H1 (cell line): ENCODE results near the gene CCNYL1. TPM values are rescaled to one million over a fixed set of nuclear protein-coding genes. Genes with fewer than 3 reads are reported as not detected.

Source experiments
- CBX5 ChIP-seq: fragments of 300-800, 300-1000 bp; sonication (generic); IDR thresholded peaks from 2 replicates; pipeline ENCODE4 v1.7.1; 2016; ENCODE audit warnings: antibody characterized with exemption, low read length, low read depth
- CEBPB ChIP-seq: IDR thresholded peaks from 2 replicates; pipeline ENCODE4 v1.6.1; 2012; ENCODE audit warnings: low read depth, low read length
- E2F6 ChIP-seq: IDR thresholded peaks from 2 replicates; pipeline ENCODE4 v1.6.1; 2012; ENCODE audit warnings: inconsistent platforms
- EP300 ChIP-seq, 2 experiments: IDR thresholded peaks; 1 replicate in 1 of 2; 2 replicates in 1 of 2; pipeline ENCODE4 v1.6.1; 2011 to 2012; ENCODE audit warnings: low read depth in 2 of 2, low read length in 2 of 2, mild to moderate bottlenecking in 2 of 2, borderline replicate concordance in 1 of 2, inconsistent platforms in 1 of 2, moderate library complexity in 1 of 2
- GABPA ChIP-seq: IDR thresholded peaks from 2 replicates; pipeline ENCODE4 v1.6.1; 2011; ENCODE audit warnings: mild to moderate bottlenecking, low read length, moderate library complexity, borderline replicate concordance; ENCODE audit not compliant: insufficient read depth
- RBBP5 ChIP-seq: IDR thresholded peaks from 2 replicates; pipeline ENCODE4 v1.7.1; 2012; ENCODE audit warnings: low read depth, mild to moderate bottlenecking, inconsistent platforms, low read length, moderate library complexity, borderline replicate concordance
- SP2 ChIP-seq: IDR thresholded peaks from 2 replicates; pipeline ENCODE4 v1.6.1; 2012; ENCODE audit warnings: mild to moderate bottlenecking, low read length, inconsistent platforms
- TAF1 ChIP-seq: IDR thresholded peaks from 2 replicates; pipeline ENCODE4 v1.6.1; 2011; ENCODE audit warnings: mild to moderate bottlenecking, low read depth, low read length
- polyA plus RNA-seq, 7 experiments: library from polyadenylated mRNA; depleted of rRNA in 3 of 7; stranded (reverse) in 5 of 7; unstranded in 2 of 7; fragments of >200 nt in 5 of 7; fragments of 200-250 nt in 2 of 7; gene quantifications; 1 replicate in 5 of 7; 2 replicates in 1 of 7; 4 replicates in 1 of 7; pipeline versions ENCODE4 v1.2.1 to v1.2.3, GENCODE V29; 2011 to 2013; ENCODE audit warnings: missing spikeins in 2 of 7, mixed read lengths in 2 of 7
- total RNA-seq: library from RNA; stranded (reverse); fragmentation: NEBNext Ultra II Directional; extraction: Animal tissue kit (Norgen Biotek cat#: 25700); gene quantifications from 2 replicates; pipeline ENCODE4 v1.2.1, GENCODE V29; 2021

The CCNYL1 gene
- total and polyA plus RNA-seq, 2 of the 8 experiments (the other 6 are each of a cell fraction or from before 2014, with no cell fraction given), result 13.3 to 35.4 TPM

GRCh38 chr2:207694811-207695281, 16.6 kb upstream of the CCNYL1 start (continued):
- TF ChIP-seq E2F6 (no peak), TAF1 (no peak), RBBP5 (no peak), CEBPB (no peak), EP300 (IDR thresholded peaks at IDR 0.05; ENCODE audit: borderline replicate concordance in 1 of 2, low read depth in 2 of 2, low read length in 2 of 2) (no peak), SP2 (no peak), CBX5 (no peak), GABPA (no peak)
